ENCODE results near the gene C1orf141. TPM values are rescaled to one million over a fixed set of nuclear protein-coding genes. Genes with fewer than 3 reads are reported as not detected.

The C1orf141 gene
- total RNA-seq, 1 donor from 2014 or later: not detected

Other genes starting within 250 kb of the C1orf141 start
- gene DNAI4, start 210.1 kb downstream of the C1orf141 start, total RNA-seq: 0.90 and 1.7 TPM in 2 replicates
- gene MIER1, start 210.0 kb downstream of the C1orf141 start, total RNA-seq: 44.5 and 45.1 TPM in 2 replicates
- 14.5 and 14.8 TPM in 2 replicates for gene SLC35D1, start 80.8 kb downstream of the C1orf141 start, total RNA-seq
- 0.55 and 0.80 TPM in 2 replicates for gene IL23R, start 31.5 kb upstream of the C1orf141 start, total RNA-seq
- gene IL12RB2, start 172.9 kb upstream of the C1orf141 start, total RNA-seq: 108 TPM in 2 replicates